Progenitor cell of endocrine pancreas (in vitro differentiated cells): ENCODE data around the gene PPP2R2B. TPM values are rescaled to one million over a fixed set of nuclear protein-coding genes. Genes with fewer than 3 reads are reported as not detected.

Experiments used
- DNase-seq: peaks from one replicate; pipeline ENCODE4 v3.0.0; 2021; ENCODE audit warnings: low spot score; ENCODE audit not compliant: unreplicated experiment
- H3K27ac Mint-ChIP-seq: 2 replicates; pipeline ENCODE4 v1.8.0; 2021; ENCODE audit warnings: mild to moderate bottlenecking, moderate library complexity, mixed read lengths
- H3K27me3 Mint-ChIP-seq: 2 replicates; pipeline ENCODE4 v1.8.0; 2021; ENCODE audit warnings: mixed read lengths
- H3K36me3 Mint-ChIP-seq: 2 replicates; pipeline ENCODE4 v1.8.0; 2022; ENCODE audit warnings: mixed read lengths; ENCODE audit not compliant: insufficient read depth
- H3K4me1 Mint-ChIP-seq: 2 replicates; pipeline ENCODE4 v1.8.0; 2021; ENCODE audit warnings: low read depth, mixed read lengths
- H3K4me3 Mint-ChIP-seq: 2 replicates; pipeline ENCODE4 v1.8.0; 2021; ENCODE audit warnings: low read depth, mild to moderate bottlenecking, moderate library complexity, mixed read lengths
- H3K9me3 Mint-ChIP-seq: 2 replicates; pipeline ENCODE4 v1.8.0; 2021; ENCODE audit warnings: low read depth, mixed read lengths
- CTCF ChIP-seq: fragments of 200-600 bp; sonication (generic); IDR thresholded peaks from one replicate; pipeline ENCODE4 v1.5.0; 2021; ENCODE audit warnings: antibody characterized with exemption, mild to moderate bottlenecking; ENCODE audit not compliant: unreplicated experiment
- total RNA-seq: library from RNA; stranded (reverse); gene quantifications from 2 replicates; pipeline ENCODE4 v1.2.1, GENCODE V29; 2021

PPP2R2B gene
- total RNA-seq, 1 donor from 2014 or later, result 1.8 TPM

GRCh38 chr5:146653560-146653959, 225.0 kb downstream of the PPP2R2B start:
- H3K9me3 Mint-ChIP-seq, result no peaks in the 10 kb centered on the region
- H3K4me3 Mint-ChIP-seq, result no peak overlapping the region
- TF ChIP-seq CTCF, result no peak
- no peak for DNase-seq
- H3K27ac Mint-ChIP-seq, result no peak overlapping the region
- no peaks in the 10 kb centered on the region for H3K4me1 Mint-ChIP-seq
- H3K36me3 Mint-ChIP-seq, result no peaks in the 10 kb centered on the region
- peaks cover 6% of the 10 kb centered on the region for H3K27me3 Mint-ChIP-seq

- Mint-ChIP-seq H3K27me3 (peaks cover 6% of the 10 kb centered on the region), H3K27ac (no peak overlapping the region), H3K4me1 (no peaks in the 10 kb centered on the region), H3K36me3 (no peaks in the 10 kb centered on the region), H3K4me3 (no peak overlapping the region), H3K9me3 (no peaks in the 10 kb centered on the region)
- DNase-seq, result no peak
- TF ChIP-seq CTCF, result no peak
Measured at GRCh38 chr5:146652547-146652946, 226.0 kb downstream of the PPP2R2B start.

- no peak overlapping the region for H3K27ac Mint-ChIP-seq
Measured at GRCh38 chr5:146647656-146648199, 230.8 kb downstream of the PPP2R2B start.

GRCh38 chr5:146646441-146646840, 232.1 kb downstream of the PPP2R2B start:
- TF ChIP-seq CTCF, result no peak
- Mint-ChIP-seq H3K4me3 (no peak overlapping the region), H3K9me3 (no peaks in the 10 kb centered on the region), H3K4me1 (no peaks in the 10 kb centered on the region), H3K27ac (no peak overlapping the region), H3K36me3 (no peaks in the 10 kb centered on the region), H3K27me3 (no peaks in the 10 kb centered on the region)
- no peak for DNase-seq

More at GRCh38 chr5:146647656-146648199, 230.8 kb downstream of the PPP2R2B start:
- H3K36me3 Mint-ChIP-seq, result no peaks in the 10 kb centered on the region
- no peak for DNase-seq
- H3K4me1 Mint-ChIP-seq, result no peaks in the 10 kb centered on the region
- H3K4me3 Mint-ChIP-seq, result no peak overlapping the region
- no peaks in the 10 kb centered on the region for H3K27me3 Mint-ChIP-seq
- no peaks in the 10 kb centered on the region for H3K9me3 Mint-ChIP-seq
- no peak for TF ChIP-seq CTCF

- no peaks in the 10 kb centered on the region for H3K9me3 Mint-ChIP-seq
- no peaks in the 10 kb centered on the region for H3K36me3 Mint-ChIP-seq
- no peak overlapping the region for H3K4me3 Mint-ChIP-seq
- no peak for DNase-seq
- no peak overlapping the region for H3K27ac Mint-ChIP-seq
- peaks cover 7% of the 10 kb centered on the region for H3K27me3 Mint-ChIP-seq
- no peaks in the 10 kb centered on the region for H3K4me1 Mint-ChIP-seq
- TF ChIP-seq CTCF, result no peak
Measured at GRCh38 chr5:146645342-146645741, 233.2 kb downstream of the PPP2R2B start.
